Stimulated activated CD4-positive, alpha-beta T cell treated with anti-CD3 and anti-CD28 coated beads, Interleukin-15, amount 100 ng/mL, for 1 hour (primary cell): ENCODE results near the gene RBFOX2.

Experiments used
- DNase-seq, 2 donors: peaks; one replicate each; pipeline ENCODE4 v3.0.0-alpha.2; 2020; ENCODE audit warnings: low read depth in 1 of 2, low spot score in 1 of 2

Gene RBFOX2

GRCh38 chr22:35978889-35979288 lies 49.7 kb downstream of the RBFOX2 start:
- DNase-seq = no peak

GRCh38 chr22:35978201-35978600 lies 50.4 kb downstream of the RBFOX2 start:
- no peak for DNase-seq

- no peak for DNase-seq
Measured at GRCh38 chr22:35977136-35977535, 51.5 kb downstream of the RBFOX2 start.

GRCh38 chr22:35973388-35973787 lies 55.2 kb downstream of the RBFOX2 start:
- DNase-seq = no peak

- no peak for DNase-seq
Measured at GRCh38 chr22:35972559-35972958, 56.1 kb downstream of the RBFOX2 start.

GRCh38 chr22:35971456-35972119 lies 57.0 kb downstream of the RBFOX2 start:
- no peak for DNase-seq

GRCh38 chr22:35970616-35971455 lies 57.8 kb downstream of the RBFOX2 start:
- DNase-seq = no peak

- no peak for DNase-seq
Measured at GRCh38 chr22:35967046-35967397, 61.6 kb downstream of the RBFOX2 start.

GRCh38 chr22:35966314-35967045 lies 62.1 kb downstream of the RBFOX2 start:
- no peak for DNase-seq

GRCh38 chr22:35963237-35963810 lies 65.3 kb downstream of the RBFOX2 start:
- no peak for DNase-seq

GRCh38 chr22:35961480-35962295 lies 66.9 kb downstream of the RBFOX2 start:
- no peak for DNase-seq

- DNase-seq = no peak
Measured at GRCh38 chr22:35960854-35961253, 67.8 kb downstream of the RBFOX2 start.

GRCh38 chr22:35959121-35959800 lies 69.4 kb downstream of the RBFOX2 start:
- DNase-seq = no peak

- no peak for DNase-seq
Measured at GRCh38 chr22:35958334-35958733, 70.3 kb downstream of the RBFOX2 start.

- no peak for DNase-seq
Measured at GRCh38 chr22:35957589-35957988, 71.0 kb downstream of the RBFOX2 start.

GRCh38 chr22:35956850-35957249 lies 71.8 kb downstream of the RBFOX2 start:
- no peak for DNase-seq

- no peak for DNase-seq
Measured at GRCh38 chr22:35955546-35955945, 73.1 kb downstream of the RBFOX2 start.

GRCh38 chr22:35952576-35952975 lies 76.0 kb downstream of the RBFOX2 start:
- no peak for DNase-seq

- no peak for DNase-seq
Measured at GRCh38 chr22:35950262-35950661, 78.4 kb downstream of the RBFOX2 start.

- no peak for DNase-seq
Measured at GRCh38 chr22:35949243-35949642, 79.4 kb downstream of the RBFOX2 start.
